GF-D8 (cell line): Measurements from ENCODE around the gene CFHR4.
"Not testable (repeated sequence)": the region's sequence is repeated elsewhere in the genome, so short reads cannot be mapped to it uniquely, and the experiment has no call there.

Source experiments
- DNase-seq: peaks from one replicate; lab custom pipeline; 2025; lab: John Stamatoyannopoulos, UW

CFHR4 gene

DNA sequence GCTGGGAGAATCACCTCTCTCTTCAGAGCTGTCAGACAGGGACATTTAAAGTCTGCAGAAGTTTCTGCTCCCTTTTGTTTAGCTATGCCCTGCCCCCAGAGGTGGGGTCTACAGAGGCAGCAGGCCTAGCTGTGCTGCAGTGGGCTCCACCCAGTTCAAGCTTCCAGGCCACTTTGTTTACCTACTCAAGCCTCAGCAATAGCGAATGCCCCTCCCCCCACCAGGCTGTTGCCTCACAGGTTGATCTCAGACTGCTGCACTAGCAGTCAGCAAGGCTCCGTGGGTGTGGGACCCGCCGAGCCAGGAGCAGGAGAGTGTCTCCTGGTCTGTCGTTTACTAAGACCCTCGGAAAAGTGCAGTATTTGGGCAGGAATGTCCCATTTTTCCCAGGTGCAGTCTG lies 53.6 kb downstream of the CFHR4 start:
- not testable (repeated sequence) for DNase-seq

DNA sequence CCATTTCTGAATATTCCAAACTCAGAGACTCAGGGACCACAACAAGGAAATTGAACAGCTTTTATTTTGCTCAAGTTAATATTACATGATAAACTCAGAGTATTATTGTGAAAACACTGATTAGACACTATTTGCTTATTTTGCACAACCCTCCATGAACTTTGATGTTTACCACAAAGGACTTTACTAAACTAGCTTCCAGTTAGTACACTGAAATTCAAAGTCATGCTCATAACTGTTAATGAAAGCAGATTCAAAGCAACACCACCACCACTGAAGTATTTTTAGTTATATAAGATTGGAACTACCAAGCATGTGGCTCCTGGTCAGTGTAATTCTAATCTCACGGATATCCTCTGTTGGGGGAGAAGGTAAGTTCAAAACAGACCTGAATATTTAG lies 55.7 kb downstream of the CFHR4 start, which contains the start of gene CFHR2:
Gene CFHR2, plus strand, starts transcription at position 171 of the 400 bp plus-strand sequence. Its CDS starts 143 bp downstream, at position 314.
- not testable (repeated sequence) for DNase-seq

DNA sequence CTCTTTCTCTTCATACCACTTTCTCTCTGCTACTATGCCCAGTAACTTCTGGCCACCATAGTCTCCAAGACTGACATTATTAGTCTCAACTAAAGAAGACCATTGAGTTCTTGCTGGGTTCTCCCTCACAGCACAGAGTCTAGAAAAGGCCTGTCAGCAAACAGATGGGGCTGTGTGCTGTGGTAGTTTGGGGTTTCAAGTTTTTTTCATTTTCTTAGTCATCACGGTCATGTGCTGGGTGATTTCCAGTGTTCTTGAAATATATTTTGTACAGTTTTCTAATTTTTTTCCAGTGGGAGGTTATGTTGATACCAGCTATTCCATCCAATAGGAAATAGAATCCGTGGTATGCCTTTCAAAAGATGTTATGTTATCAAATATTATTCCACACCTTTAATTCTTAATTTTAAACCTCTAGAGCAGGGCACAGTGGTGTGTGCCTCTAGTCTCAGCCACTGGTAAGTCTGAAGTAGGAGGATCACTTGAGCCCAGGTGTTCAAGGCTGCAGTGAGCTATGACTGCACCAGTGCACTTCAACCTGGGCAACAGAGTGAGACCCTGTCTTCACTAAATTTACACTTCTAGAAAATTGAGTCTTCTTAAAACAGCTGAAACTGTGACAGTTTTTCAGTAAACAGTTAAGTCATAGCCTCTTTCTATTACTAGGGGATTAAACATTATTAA lies 64.0 kb downstream of the CFHR4 start:
- no peak for DNase-seq

DNA sequence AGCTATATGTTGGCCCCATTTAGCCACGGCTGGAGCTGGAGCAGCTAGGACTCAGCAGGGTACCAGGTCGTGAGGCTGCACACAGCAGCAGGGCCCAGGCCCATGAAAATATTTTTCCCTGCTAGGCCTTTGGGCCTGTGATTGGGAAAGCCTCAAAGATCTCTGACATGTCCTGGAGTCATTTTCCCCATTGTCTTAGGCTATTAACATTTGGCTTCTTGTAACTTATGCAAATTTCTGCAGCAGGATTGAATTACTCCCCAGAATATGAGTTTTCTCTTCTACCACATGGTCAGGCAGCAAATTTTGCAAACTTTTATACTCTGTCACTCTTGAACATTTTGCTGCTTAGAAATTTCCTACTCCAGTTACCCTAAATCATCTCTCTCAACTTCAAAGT lies 66.9 kb downstream of the CFHR4 start:
- no peak for DNase-seq

DNA sequence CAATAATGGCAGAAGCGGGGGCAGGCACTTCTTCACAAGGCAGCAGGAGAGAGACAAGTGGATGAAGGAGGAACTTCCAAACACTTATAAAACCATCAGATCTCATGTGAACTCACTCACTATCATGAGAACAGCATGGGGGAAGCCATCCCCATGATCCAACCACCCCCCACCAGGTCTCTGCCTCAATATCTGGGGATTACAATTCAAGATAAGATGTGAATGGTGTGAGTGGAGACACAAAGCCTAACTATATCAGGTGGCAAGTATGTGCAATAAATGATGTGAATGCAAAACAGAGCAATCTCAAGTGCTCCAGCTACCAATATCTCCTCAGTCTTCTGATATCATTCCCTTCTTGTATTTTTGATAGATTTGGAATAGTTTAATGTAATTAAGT lies 68.1 kb downstream of the CFHR4 start:
- no peak for DNase-seq

DNA sequence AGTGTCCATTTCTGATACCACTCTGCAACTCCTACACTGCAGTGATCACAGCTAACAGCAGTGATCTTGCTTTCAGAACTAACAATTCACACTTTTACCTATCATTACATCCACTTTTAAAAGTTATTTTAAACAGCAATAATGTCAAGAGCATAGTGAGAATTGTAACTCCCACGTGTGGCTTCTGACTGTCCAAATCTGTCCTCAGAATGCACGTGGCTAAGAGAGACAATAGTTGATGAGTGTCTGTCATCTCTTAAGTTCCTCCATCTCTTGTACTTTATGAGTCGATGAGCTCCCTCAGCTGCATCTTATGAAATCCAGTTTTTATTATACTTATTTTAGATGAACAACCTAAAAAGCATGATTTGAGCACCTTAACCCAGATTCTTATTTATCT lies 73.0 kb downstream of the CFHR4 start:
- no peak for DNase-seq
